Fibroblast of lung (primary cell): ENCODE data around the gene PLA2G3. TPM values are rescaled to one million over a fixed set of nuclear protein-coding genes. Genes with fewer than 3 reads are reported as not detected.

Experiments used
- DNase-seq, 2 donors: peaks; one replicate each; pipeline versions ENCODE4 v3.0.0 to v3.0.0-alpha.2; 2010; ENCODE audit warnings: low read depth in 2 of 2
- H2AFZ ChIP-seq: 2 replicates; pipeline ENCODE4 v1.5.1; 2012; ENCODE audit warnings: low read length, control low read depth, inconsistent platforms
- H3K27ac ChIP-seq: 2 replicates; pipeline ENCODE4 v1.5.1; 2011; ENCODE audit warnings: low read length, control low read depth; ENCODE audit not compliant: insufficient read depth
- H3K27me3 ChIP-seq: 2 replicates; pipeline ENCODE4 v1.5.1; 2011; ENCODE audit warnings: mild to moderate bottlenecking, low read length; ENCODE audit not compliant: control insufficient read depth, insufficient read depth
- H3K36me3 ChIP-seq: 2 replicates; pipeline ENCODE4 v1.5.1; 2011; ENCODE audit warnings: low read length; ENCODE audit not compliant: control insufficient read depth, insufficient read depth
- H3K4me1 ChIP-seq: 2 replicates; pipeline ENCODE4 v1.5.1; 2011; ENCODE audit warnings: low read length; ENCODE audit not compliant: control insufficient read depth, insufficient read depth; ENCODE audit errors: extremely low read depth
- H3K4me2 ChIP-seq: 2 replicates; pipeline ENCODE4 v1.5.1; 2011; ENCODE audit warnings: low read length, control low read depth; ENCODE audit not compliant: insufficient read depth; ENCODE audit errors: extremely low read depth
- H3K4me3 ChIP-seq, 4 experiments: fragments of 200-600 bp in 1 of 4; sonication (generic) in 1 of 4; replicated peaks in 1 of 4; 2 replicates each; pipeline ENCODE4 v1.5.1; 2011 to 2016; ENCODE audit warnings: low read length in 4 of 4, low read depth in 3 of 4, mild to moderate bottlenecking in 3 of 4, control low read depth in 2 of 4, inconsistent platforms in 1 of 4, mixed read lengths in 1 of 4; ENCODE audit not compliant: insufficient read depth in 1 of 4; ENCODE audit errors: control extremely low read depth in 1 of 4
- H3K79me2 ChIP-seq: 2 replicates; pipeline ENCODE4 v1.5.1; 2012; ENCODE audit warnings: mild to moderate bottlenecking, low read length, inconsistent platforms; ENCODE audit not compliant: control insufficient read depth, insufficient read depth
- H3K9ac ChIP-seq: 2 replicates; pipeline ENCODE4 v1.5.1; 2011; ENCODE audit warnings: mild to moderate bottlenecking, low read length, control low read depth; ENCODE audit not compliant: insufficient read depth
- H3K9me3 ChIP-seq: 2 replicates; pipeline ENCODE4 v1.5.1; 2012; ENCODE audit warnings: low read depth, low read length; ENCODE audit not compliant: control insufficient read depth, insufficient read depth
- H4K20me1 ChIP-seq: 2 replicates; pipeline ENCODE4 v1.5.1; 2011; ENCODE audit warnings: low read length; ENCODE audit not compliant: control insufficient read depth, insufficient read depth; ENCODE audit errors: extremely low read depth
- EZH2 ChIP-seq: IDR thresholded peaks from 2 replicates; pipeline ENCODE4 v1.5.1; 2012; ENCODE audit warnings: low read length, control low read depth, mild to moderate bottlenecking; ENCODE audit errors: missing control alignments
- polyA plus RNA-seq, 2 donors: library from polyadenylated mRNA; depleted of rRNA in 1 of 2; stranded (reverse) in 1 of 2; unstranded in 1 of 2; fragments of >200 nt; gene quantifications; 2 replicates each; pipeline ENCODE4 v1.2.1, GENCODE V29; 2011 to 2012; ENCODE audit warnings: missing spikeins in 1 of 2
- total RNA-seq: library from RNA; depleted of rRNA; stranded (reverse); fragments of >200 nt; gene quantifications from 2 replicates; pipeline ENCODE4 v1.2.1, GENCODE V29; 2014
- TF ChIP-seq, protein P1 (sequence below), 2 donors: IDR thresholded peaks in 1 of 2; conservative IDR thresholded peaks in 1 of 2; 1 replicate in 1 of 2; 2 replicates in 1 of 2; pipeline ENCODE4 v1.5.1; 2011 to 2012; ENCODE audit warnings: low read length in 2 of 2, control low read depth in 1 of 2, inconsistent platforms in 1 of 2, low read depth in 1 of 2, mild to moderate bottlenecking in 1 of 2

Gene PLA2G3
- total and polyA plus RNA-seq, 2 donors (not counting 1 experiment from before 2014, with no cell fraction given) = 0.18 to 0.33 TPM

DNA sequence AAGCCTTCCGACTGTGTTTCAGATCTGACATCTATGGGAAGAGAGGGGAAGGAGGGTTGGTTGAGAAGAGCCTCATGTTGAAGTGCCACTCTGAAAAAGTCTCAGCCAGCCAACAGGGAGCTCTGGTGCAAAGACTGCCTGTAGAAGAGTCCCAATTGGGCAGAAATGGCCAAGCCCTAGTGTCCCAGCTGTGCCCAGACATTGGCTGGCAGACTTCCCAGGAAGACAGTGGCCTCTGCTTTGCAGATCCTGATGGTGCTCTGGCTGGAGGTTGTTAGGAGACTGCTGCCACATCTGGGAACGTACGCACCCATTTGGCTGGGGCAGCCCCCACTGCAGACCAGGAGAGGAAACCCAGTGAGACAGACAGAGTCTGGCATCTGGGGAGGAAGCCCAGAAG, 3.2 kb upstream of the PLA2G3 start:
- Histone ChIP-seq H3K9me3 (no peaks in the 10 kb centered on the region), H3K27ac (no peak overlapping the region), H3K4me1 (no peaks in the 10 kb centered on the region), H3K27me3 (peaks cover 13% of the 10 kb centered on the region), H4K20me1 (no peaks in the 10 kb centered on the region), H3K36me3 (no peaks in the 10 kb centered on the region), H3K4me3 (no peak overlapping the region), H3K9ac (no peak overlapping the region), H2AFZ (no peak overlapping the region), H3K4me2 (no peak overlapping the region), H3K79me2 (no peaks in the 10 kb centered on the region)
- TF ChIP-seq EZH2 = no peak
- TF ChIP-seq, protein P1, sequence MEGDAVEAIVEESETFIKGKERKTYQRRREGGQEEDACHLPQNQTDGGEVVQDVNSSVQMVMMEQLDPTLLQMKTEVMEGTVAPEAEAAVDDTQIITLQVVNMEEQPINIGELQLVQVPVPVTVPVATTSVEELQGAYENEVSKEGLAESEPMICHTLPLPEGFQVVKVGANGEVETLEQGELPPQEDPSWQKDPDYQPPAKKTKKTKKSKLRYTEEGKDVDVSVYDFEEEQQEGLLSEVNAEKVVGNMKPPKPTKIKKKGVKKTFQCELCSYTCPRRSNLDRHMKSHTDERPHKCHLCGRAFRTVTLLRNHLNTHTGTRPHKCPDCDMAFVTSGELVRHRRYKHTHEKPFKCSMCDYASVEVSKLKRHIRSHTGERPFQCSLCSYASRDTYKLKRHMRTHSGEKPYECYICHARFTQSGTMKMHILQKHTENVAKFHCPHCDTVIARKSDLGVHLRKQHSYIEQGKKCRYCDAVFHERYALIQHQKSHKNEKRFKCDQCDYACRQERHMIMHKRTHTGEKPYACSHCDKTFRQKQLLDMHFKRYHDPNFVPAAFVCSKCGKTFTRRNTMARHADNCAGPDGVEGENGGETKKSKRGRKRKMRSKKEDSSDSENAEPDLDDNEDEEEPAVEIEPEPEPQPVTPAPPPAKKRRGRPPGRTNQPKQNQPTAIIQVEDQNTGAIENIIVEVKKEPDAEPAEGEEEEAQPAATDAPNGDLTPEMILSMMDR (conservative IDR thresholded peaks at IDR 0.05 in 1 of 2, IDR thresholded peaks at IDR 0.05 in 1 of 2; ENCODE audit: low read depth in 1 of 2, low read length in 2 of 2) = no peak
- DNase-seq = no peak

DNA sequence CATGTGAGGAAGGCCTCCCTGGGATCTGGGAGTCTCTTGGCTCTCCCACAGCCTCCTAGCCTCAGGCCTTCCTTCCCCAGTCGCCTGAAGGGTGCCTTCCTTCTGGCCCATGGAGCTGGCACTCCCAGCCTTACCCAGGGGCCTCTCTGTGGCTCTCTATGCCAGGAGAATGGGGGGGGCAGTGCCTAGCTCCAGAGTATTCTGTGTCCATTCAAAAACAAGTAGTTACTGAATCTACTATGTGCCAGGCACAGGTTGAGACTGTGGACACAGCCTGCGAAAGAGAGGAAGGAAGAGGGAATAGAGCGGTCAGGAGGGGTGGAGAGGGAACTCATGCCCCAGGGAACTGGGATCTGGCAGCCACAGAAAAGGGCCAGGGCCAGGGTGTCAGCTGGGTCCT, 2.7 kb upstream of the PLA2G3 start:
- H3K27ac ChIP-seq = no peak overlapping the region
- no peak for TF ChIP-seq EZH2
- TF ChIP-seq, protein P1 (conservative IDR thresholded peaks at IDR 0.05 in 1 of 2, IDR thresholded peaks at IDR 0.05 in 1 of 2; ENCODE audit: low read depth in 1 of 2, low read length in 2 of 2) = no peak
- no peaks in the 10 kb centered on the region for H3K36me3 ChIP-seq
- DNase-seq = no peak
- no peak overlapping the region for H2AFZ ChIP-seq
- no peak overlapping the region for H3K4me2 ChIP-seq
- no peaks in the 10 kb centered on the region for H3K4me1 ChIP-seq
- no peak overlapping the region for H3K4me3 ChIP-seq
- H3K9me3 ChIP-seq = no peaks in the 10 kb centered on the region
- H3K27me3 ChIP-seq = peaks cover 13% of the 10 kb centered on the region
- no peak overlapping the region for H3K9ac ChIP-seq
- H3K79me2 ChIP-seq = no peaks in the 10 kb centered on the region
- H4K20me1 ChIP-seq = no peaks in the 10 kb centered on the region

- no peak for DNase-seq
- no peaks in the 10 kb centered on the region for H3K4me1 ChIP-seq
- H3K36me3 ChIP-seq = no peaks in the 10 kb centered on the region
- peaks cover 13% of the 10 kb centered on the region for H3K27me3 ChIP-seq
- no peaks in the 10 kb centered on the region for H3K9me3 ChIP-seq
- no peak overlapping the region for H2AFZ ChIP-seq
- no peaks in the 10 kb centered on the region for H4K20me1 ChIP-seq
- no peak for TF ChIP-seq EZH2
- TF ChIP-seq, protein P1 (conservative IDR thresholded peaks at IDR 0.05 in 1 of 2, IDR thresholded peaks at IDR 0.05 in 1 of 2; ENCODE audit: low read depth in 1 of 2, low read length in 2 of 2) = no peak
- no peak overlapping the region for H3K27ac ChIP-seq
- no peak overlapping the region for H3K9ac ChIP-seq
- H3K79me2 ChIP-seq = no peaks in the 10 kb centered on the region
- no peak overlapping the region for H3K4me2 ChIP-seq
- no peak overlapping the region for H3K4me3 ChIP-seq
These were observed 2.0 kb upstream of the PLA2G3 start for GRCh38 chr22:31142285-31142684.
